HEK293T (cell line): Measurements from ENCODE around the gene EVA1C.

Experiments used
- ARNT ChIP-seq: fragments of 450-650 bp; IDR thresholded peaks from 2 replicates; pipeline ENCODE4 v1.6.1; 2017; ENCODE audit warnings: mild to moderate bottlenecking
- CTBP1 ChIP-seq: fragments of 450-650 bp; IDR thresholded peaks from 2 replicates; pipeline ENCODE4 v1.6.1; 2016; ENCODE audit warnings: borderline replicate concordance
- ELF4 ChIP-seq: fragments of 450-650 bp; IDR thresholded peaks from 2 replicates; pipeline ENCODE4 v1.6.1; 2017; ENCODE audit warnings: antibody characterized with exemption
- FOXA1 ChIP-seq: fragments of 450-650 bp; IDR thresholded peaks from 2 replicates; pipeline ENCODE4 v1.6.1; 2016; ENCODE audit warnings: mild to moderate bottlenecking
- FOXK2 ChIP-seq: fragments of 450-650 bp; IDR thresholded peaks from 2 replicates; pipeline ENCODE4 v1.6.1; 2016; ENCODE audit warnings: mild to moderate bottlenecking
- FOXM1 ChIP-seq: fragments of 450-650 bp; IDR thresholded peaks from 2 replicates; pipeline ENCODE4 v1.6.1; 2017; ENCODE audit warnings: mild to moderate bottlenecking, borderline replicate concordance
- HDGF ChIP-seq: fragments of 450-650 bp; IDR thresholded peaks from 2 replicates; pipeline ENCODE4 v1.6.1; 2017; ENCODE audit warnings: antibody characterized with exemption, borderline replicate concordance
- L3MBTL2 ChIP-seq: fragments of 450-650 bp; conservative IDR thresholded peaks from 2 replicates; pipeline ENCODE4 v1.6.1; 2016; ENCODE audit warnings: mild to moderate bottlenecking
- LEF1 ChIP-seq: fragments of 450-650 bp; IDR thresholded peaks from 2 replicates; pipeline ENCODE4 v1.6.1; 2017; ENCODE audit warnings: mild to moderate bottlenecking, borderline replicate concordance
- NFRKB ChIP-seq: fragments of 450-650 bp; IDR thresholded peaks from 2 replicates; pipeline ENCODE4 v1.6.1; 2016; ENCODE audit warnings: mild to moderate bottlenecking, moderate library complexity
- PKNOX1 ChIP-seq: fragments of 450-650 bp; IDR thresholded peaks from 2 replicates; pipeline ENCODE4 v1.6.1; 2016
- SP1 ChIP-seq: fragments of 450-650 bp; IDR thresholded peaks from 2 replicates; pipeline ENCODE4 v1.6.1; 2017
- SUZ12 ChIP-seq: fragments of 450-650 bp; IDR thresholded peaks from 2 replicates; pipeline ENCODE4 v1.6.1; 2016; ENCODE audit warnings: mild to moderate bottlenecking
- TARDBP ChIP-seq: fragments of 450-650 bp; IDR thresholded peaks from 2 replicates; pipeline ENCODE4 v1.6.1; 2016

- TF ChIP-seq SP1 = no peak
- no peak for TF ChIP-seq TARDBP
- no peak for TF ChIP-seq CTBP1
- TF ChIP-seq FOXA1 = no peak
- TF ChIP-seq NFRKB = no peak
- TF ChIP-seq FOXM1 = no peak
- no peak for TF ChIP-seq SUZ12
- no peak for TF ChIP-seq ARNT
- no peak for TF ChIP-seq PKNOX1
- no peak for TF ChIP-seq ELF4
- TF ChIP-seq FOXK2 = no peak
- TF ChIP-seq LEF1 = no peak
- no peak for TF ChIP-seq HDGF
- no peak for TF ChIP-seq L3MBTL2
These were observed 102.0 kb downstream of the EVA1C start for GRCh38 chr21:32514275-32515055.
